Activated CD8-positive, alpha-beta T cell treated with anti-CD3 and anti-CD28 coated beads for 36 hours (primary cell): ENCODE measurements around the gene TMEM45B. TPM values are rescaled to one million over a fixed set of nuclear protein-coding genes. Genes with fewer than 3 reads are reported as not detected.
"Not testable (repeated sequence)": the region's sequence is repeated elsewhere in the genome, so short reads cannot be mapped to it uniquely, and the experiment has no call there.

Experiments
- ATAC-seq: fragments of 200-7000 bp; cut with Tn5 transposase; one replicate; pipeline ENCODE4 v1.10.0; 2021; ENCODE audit warnings: mild to moderate bottlenecking, moderate library complexity
- CTCF ChIA-PET: fragments of 350-600 bp; sonication (Branson Sonifier 250); formaldehyde crosslinking; loops from one replicate; lab custom pipeline; 2021; ENCODE audit warnings: antibody characterized with exemption; lab: Charles Lee
- POLR2A ChIA-PET: fragments of 350-600 bp; sonication (Branson Sonifier 250); formaldehyde crosslinking; loops from one replicate; lab custom pipeline; 2021; ENCODE audit warnings: antibody characterized with exemption; lab: Charles Lee
- DNase-seq: peaks from one replicate; pipeline ENCODE4 v3.0.0-alpha.2; 2020
- H3K27ac Mint-ChIP-seq: one replicate; pipeline ENCODE4 v1.8.0; 2021; ENCODE audit warnings: mild to moderate bottlenecking, mixed read lengths
- H3K27me3 Mint-ChIP-seq: one replicate; pipeline ENCODE4 v1.8.0; 2021; ENCODE audit warnings: mixed read lengths
- H3K36me3 Mint-ChIP-seq: one replicate; pipeline ENCODE4 v1.8.0; 2021; ENCODE audit warnings: low read depth, mixed read lengths
- H3K4me1 Mint-ChIP-seq: one replicate; pipeline ENCODE4 v1.8.0; 2021; ENCODE audit warnings: low read depth, mixed read lengths
- H3K4me3 Mint-ChIP-seq: one replicate; pipeline ENCODE4 v1.8.0; 2021; ENCODE audit warnings: mild to moderate bottlenecking, moderate library complexity, mixed read lengths
- H3K9me3 Mint-ChIP-seq: one replicate; pipeline ENCODE4 v1.8.0; 2021; ENCODE audit warnings: mixed read lengths
- intact Hi-C: fragments of 100-400 bp; cut with micrococcal nuclease; formaldehyde crosslinking; loops from one replicate; pipeline ENCODE4 v1.10.0; 2022
- total RNA-seq, 2 experiments: library from RNA; stranded (reverse); gene quantifications; one replicate each; pipeline ENCODE4 v1.2.3, GENCODE V29; 2021
- TF ChIP-seq, protein P1 (sequence below): fragments of 200-600 bp; IDR thresholded peaks from one replicate; pipeline ENCODE4 v1.8.0; 2022; ENCODE audit warnings: antibody characterized with exemption, mild to moderate bottlenecking

The TMEM45B gene
- total RNA-seq, 2 experiments from 2014 or later, result 0.47 to 0.49 TPM

DNA sequence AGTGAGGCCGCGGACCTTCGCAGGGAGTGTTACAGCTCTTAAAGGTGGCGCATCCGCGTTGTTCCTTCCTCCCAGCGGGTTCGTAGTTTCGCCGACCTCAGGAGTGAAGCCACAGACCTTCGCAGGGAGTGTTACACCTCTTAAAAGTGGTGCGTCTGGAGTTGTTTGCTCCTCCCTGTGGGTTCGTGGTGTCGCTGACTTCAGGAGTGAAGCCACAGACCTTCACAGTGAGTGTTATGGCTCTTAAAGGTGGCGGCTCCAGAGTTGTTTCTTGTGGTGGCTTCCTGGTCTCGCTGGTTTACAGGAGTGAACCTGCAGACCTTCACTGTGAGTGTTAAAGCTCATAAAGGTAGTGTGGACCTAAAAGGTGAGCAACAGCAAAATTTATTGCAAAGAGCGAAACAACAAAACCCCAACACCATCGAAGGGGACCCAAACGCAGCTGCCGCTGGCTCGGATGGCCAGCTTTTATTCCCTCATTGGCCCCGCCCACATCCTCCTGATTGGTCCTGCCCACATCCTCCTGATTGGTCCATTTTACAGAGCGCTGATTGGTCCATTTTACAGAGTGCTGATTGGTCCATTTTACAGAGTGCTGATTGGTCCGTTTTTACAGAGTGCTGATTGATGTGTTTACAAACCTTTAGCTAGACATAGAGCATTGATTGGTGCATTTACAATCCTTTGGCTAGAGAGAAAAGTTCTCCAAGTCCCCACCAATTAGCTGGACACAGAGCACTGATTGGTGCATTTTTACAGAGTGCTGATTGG, 1.2 kb upstream of the TMEM45B start:
- Mint-ChIP-seq H3K9me3 (no peaks in the 10 kb centered on the region), H3K27me3 (peaks cover 40% of the 10 kb centered on the region), H3K36me3 (no peaks in the 10 kb centered on the region), H3K4me1 (peaks cover 14% of the 10 kb centered on the region), H3K27ac (peak overlapping the region; percentile 40), H3K4me3 (peak overlapping the region; percentile 67)
- intact Hi-C loops, result no loop called here
- TF ChIP-seq, protein P1, sequence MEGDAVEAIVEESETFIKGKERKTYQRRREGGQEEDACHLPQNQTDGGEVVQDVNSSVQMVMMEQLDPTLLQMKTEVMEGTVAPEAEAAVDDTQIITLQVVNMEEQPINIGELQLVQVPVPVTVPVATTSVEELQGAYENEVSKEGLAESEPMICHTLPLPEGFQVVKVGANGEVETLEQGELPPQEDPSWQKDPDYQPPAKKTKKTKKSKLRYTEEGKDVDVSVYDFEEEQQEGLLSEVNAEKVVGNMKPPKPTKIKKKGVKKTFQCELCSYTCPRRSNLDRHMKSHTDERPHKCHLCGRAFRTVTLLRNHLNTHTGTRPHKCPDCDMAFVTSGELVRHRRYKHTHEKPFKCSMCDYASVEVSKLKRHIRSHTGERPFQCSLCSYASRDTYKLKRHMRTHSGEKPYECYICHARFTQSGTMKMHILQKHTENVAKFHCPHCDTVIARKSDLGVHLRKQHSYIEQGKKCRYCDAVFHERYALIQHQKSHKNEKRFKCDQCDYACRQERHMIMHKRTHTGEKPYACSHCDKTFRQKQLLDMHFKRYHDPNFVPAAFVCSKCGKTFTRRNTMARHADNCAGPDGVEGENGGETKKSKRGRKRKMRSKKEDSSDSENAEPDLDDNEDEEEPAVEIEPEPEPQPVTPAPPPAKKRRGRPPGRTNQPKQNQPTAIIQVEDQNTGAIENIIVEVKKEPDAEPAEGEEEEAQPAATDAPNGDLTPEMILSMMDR, result no peak
- ChIA-PET CTCF (interaction anchor here (0.6 kb wide), 1 partner anchor 53 kb away, joined by 3 read pairs; no protein-coding TSS in a partner anchor), POLR2A (interaction anchor here (0.8 to 1.1 kb wide), 3 partner anchors 8 to 188 kb away, joined by 3 to 4 read pairs (median 3); partner anchors contain the start of gene PRDM10)
- DNase-seq (peak; percentile 83), ATAC-seq (peak; percentile 81)

DNA sequence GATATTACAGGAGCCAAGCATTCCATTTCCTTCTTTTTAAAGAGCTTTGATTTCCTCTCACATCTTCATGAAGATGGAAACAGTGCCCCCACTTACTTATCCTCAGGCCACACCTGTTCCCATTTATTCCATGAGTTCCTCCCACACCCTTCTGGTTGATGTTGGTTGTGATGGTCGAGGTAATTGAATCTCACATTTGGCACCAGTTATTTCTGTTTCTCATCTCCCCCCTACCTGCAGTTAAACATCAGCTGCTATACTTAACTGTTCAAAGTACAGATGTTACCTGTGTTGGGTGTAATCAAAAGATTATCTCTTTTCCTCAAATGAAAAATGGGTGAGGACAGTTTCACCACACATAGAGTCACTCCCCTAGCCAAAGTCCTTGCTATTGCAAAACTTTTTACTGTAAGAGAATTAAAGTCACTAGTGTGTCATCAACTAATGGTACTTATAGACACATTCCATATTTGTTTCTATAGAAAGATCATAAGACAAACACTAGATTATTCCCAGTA, 1.9 kb downstream of the TMEM45B start:
- Mint-ChIP-seq H3K36me3 (no peaks in the 10 kb centered on the region), H3K4me3 (no peak overlapping the region), H3K27ac (no peak overlapping the region), H3K9me3 (no peaks in the 10 kb centered on the region), H3K4me1 (peaks cover 14% of the 10 kb centered on the region), H3K27me3 (peaks cover 40% of the 10 kb centered on the region)
- ATAC-seq (no peak), DNase-seq (no peak)
- intact Hi-C loops, result no loop called here
- ChIA-PET CTCF (no interaction called here), POLR2A (no interaction called here)
- TF ChIP-seq, protein P1, result no peak

DNA sequence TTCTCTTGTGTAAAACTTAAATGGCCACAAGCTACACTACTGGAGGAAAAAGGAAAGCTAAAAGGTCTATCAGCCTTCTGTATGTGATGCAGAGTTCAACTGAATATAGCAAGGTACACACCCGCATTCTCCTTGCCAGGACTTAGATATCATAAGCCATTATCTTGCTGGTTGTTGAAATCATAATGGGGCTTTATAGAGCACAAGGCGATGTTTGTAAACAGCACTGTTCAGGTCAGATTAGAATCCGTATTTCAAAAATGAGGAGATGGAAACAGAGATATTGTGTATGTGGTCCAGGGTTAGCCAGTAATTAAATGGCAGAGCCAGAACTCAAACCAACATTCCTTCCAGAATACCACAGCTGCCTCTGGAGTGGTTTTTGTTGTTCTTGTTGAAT, 2.6 kb downstream of the TMEM45B start:
- H3K36me3 Mint-ChIP-seq, ATAC-seq, CTCF ChIA-PET, intact Hi-C loops, H3K27ac Mint-ChIP-seq, H3K4me3 Mint-ChIP-seq, POLR2A ChIA-PET, H3K9me3 Mint-ChIP-seq, DNase-seq: not testable (repeated sequence)
- Mint-ChIP-seq H3K4me1 (peaks cover 14% of the 10 kb centered on the region), H3K27me3 (peaks cover 40% of the 10 kb centered on the region)

DNA sequence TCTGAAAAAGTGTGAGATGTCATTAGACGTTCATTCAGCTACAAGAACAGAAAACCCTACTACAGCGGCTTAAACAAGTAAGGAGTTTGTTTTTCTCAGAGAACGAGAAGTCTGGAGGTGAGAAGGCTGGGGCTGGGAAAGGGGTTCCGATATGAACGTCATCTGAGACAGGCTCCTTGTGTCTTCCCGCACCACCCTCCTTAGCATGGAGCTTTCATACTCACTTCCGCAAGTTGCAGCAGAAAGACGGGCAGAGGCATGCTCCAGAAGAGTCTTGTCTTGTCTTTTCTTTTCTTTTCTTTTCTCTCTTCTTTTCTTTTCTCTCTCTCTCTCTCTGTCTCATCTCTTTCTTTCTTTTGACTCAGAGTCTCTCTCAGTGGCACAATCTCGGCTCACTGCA, 3.6 kb downstream of the TMEM45B start:
- Mint-ChIP-seq H3K36me3 (no peaks in the 10 kb centered on the region), H3K4me3 (no peak overlapping the region), H3K27ac (no peak overlapping the region), H3K9me3 (no peaks in the 10 kb centered on the region), H3K4me1 (peaks cover 12% of the 10 kb centered on the region), H3K27me3 (peaks cover 36% of the 10 kb centered on the region)
- TF ChIP-seq, protein P1, result no peak
- ATAC-seq (no peak), DNase-seq (no peak)
- CTCF ChIA-PET, result interaction anchor here (0.8 kb wide), 1 partner anchor 91 kb away, joined by 3 read pairs; no protein-coding TSS in a partner anchor
- intact Hi-C loops, result no loop called here
- POLR2A ChIA-PET, result no interaction called here

- intact Hi-C loops, ATAC-seq, H3K9me3 Mint-ChIP-seq, H3K36me3 Mint-ChIP-seq, H3K4me1 Mint-ChIP-seq, POLR2A ChIA-PET, DNase-seq, CTCF ChIA-PET, H3K4me3 Mint-ChIP-seq, H3K27ac Mint-ChIP-seq: not testable (repeated sequence)
- peaks cover 29% of the 10 kb centered on the region for H3K27me3 Mint-ChIP-seq
Observed at GRCh38 chr11:129820228-129820627, 4.6 kb downstream of the TMEM45B start.

GRCh38 chr11:129823281-129823680, 7.6 kb downstream of the TMEM45B start:
- H3K27me3 Mint-ChIP-seq, H3K4me1 Mint-ChIP-seq, H3K9me3 Mint-ChIP-seq, H3K4me3 Mint-ChIP-seq, H3K27ac Mint-ChIP-seq, ATAC-seq, intact Hi-C loops, POLR2A ChIA-PET, H3K36me3 Mint-ChIP-seq, DNase-seq, CTCF ChIA-PET: not testable (repeated sequence)

GRCh38 chr11:129823799-129824198, 8.2 kb downstream of the TMEM45B start:
- CTCF ChIA-PET, H3K36me3 Mint-ChIP-seq, H3K4me3 Mint-ChIP-seq, ATAC-seq, DNase-seq, H3K9me3 Mint-ChIP-seq, H3K27me3 Mint-ChIP-seq, POLR2A ChIA-PET, H3K27ac Mint-ChIP-seq, H3K4me1 Mint-ChIP-seq, intact Hi-C loops: not testable (repeated sequence)
